Gastroesophageal sphincter (tissue), 4 donors: ENCODE measurements around the gene TMCO4. TPM values are rescaled to one million over a fixed set of nuclear protein-coding genes. Genes with fewer than 3 reads are reported as not detected.

ENCODE experiments used
- ATAC-seq: fragments of 150-250 bp; one replicate; pipeline ENCODE4 v1.9.1; 2016; ENCODE audit warnings: mild to moderate bottlenecking, moderate library complexity
- H3K27ac ChIP-seq, 4 donors: fragments of 200-600 bp; sonication (generic) in 3 of 4; 1 replicate in 3 of 4; 2 replicates in 1 of 4; pipeline ENCODE4 v1.5.1; 2016 to 2019
- H3K27me3 ChIP-seq: fragments of 200-600 bp; sonication (generic); one replicate; pipeline ENCODE4 v1.5.1; 2019
- H3K36me3 ChIP-seq, 2 donors: fragments of 200-600 bp; sonication (generic); one replicate each; pipeline ENCODE4 v1.5.1; 2019; ENCODE audit warnings: control low read depth in 1 of 2
- H3K4me1 ChIP-seq, 3 donors: fragments of 200-600 bp; sonication (generic); 1 replicate in 2 of 3; 2 replicates in 1 of 3; pipeline ENCODE4 v1.5.1; 2016 to 2019; ENCODE audit warnings: control low read depth in 2 of 3
- H3K4me3 ChIP-seq, 2 donors: fragments of 200-600 bp; sonication (generic); one replicate each; pipeline ENCODE4 v1.5.1; 2019; ENCODE audit warnings: mild to moderate bottlenecking in 1 of 2, moderate library complexity in 1 of 2
- H3K9me3 ChIP-seq, 3 donors: fragments of 200-600 bp; sonication (generic); one replicate each; pipeline ENCODE4 v1.5.1; 2017 to 2019; ENCODE audit warnings: control low read depth in 2 of 3
- CTCF ChIP-seq, 4 experiments: fragments of 200-600 bp in 2 of 4; fragments of 450-650 bp in 2 of 4; sonication (generic) in 1 of 4; IDR thresholded peaks; one replicate each; pipeline ENCODE4 v1.5.1; 2017 to 2019; ENCODE audit warnings: antibody characterized with exemption in 4 of 4, mild to moderate bottlenecking in 2 of 4, moderate library complexity in 2 of 4
- EP300 ChIP-seq: sonication (generic); formaldehyde crosslinking; IDR thresholded peaks from one replicate; pipeline ENCODE4 v1.6.1; 2017; ENCODE audit warnings: antibody characterized with exemption, mild to moderate bottlenecking
- POLR2A ChIP-seq, 2 donors: fragments of 450-650 bp; IDR thresholded peaks; one replicate each; pipeline ENCODE4 v1.6.1; 2017; ENCODE audit warnings: antibody characterized with exemption in 2 of 2, mild to moderate bottlenecking in 2 of 2, moderate library complexity in 1 of 2
- POLR2AphosphoS5 ChIP-seq: sonication (generic); formaldehyde crosslinking; IDR thresholded peaks from one replicate; pipeline ENCODE4 v1.6.1; 2017; ENCODE audit warnings: antibody characterized with exemption
- WGBS, 2 donors: methylation state at CpG; one replicate each; pipeline ENCODE4 v1.1.5; 2018; ENCODE audit warnings: low coverage in 1 of 2; 5-methylcytosine and 5-hydroxymethylcytosine counted together
- total RNA-seq, 4 donors: library from RNA; depleted of rRNA; stranded (reverse); fragments of >200 nt; gene quantifications; one replicate each; pipeline ENCODE4 v1.1.0, GENCODE V29; 2016

The TMCO4 gene
- total RNA-seq, 4 donors from 2014 or later: 18.1 to 36.9 (median 24.5) TPM

GRCh38 chr1:19844731-19845495, 45.2 kb upstream of the TMCO4 start:
- Histone ChIP-seq H3K27me3 (peaks cover 18% of the 10 kb centered on the region), H3K4me3 (no peak overlapping the region), H3K9me3 (no peaks in the 10 kb centered on the region), H3K4me1 (no peaks in the 10 kb centered on the region), H3K27ac (no peak overlapping the region), H3K36me3 (no peaks in the 10 kb centered on the region)
- TF ChIP-seq POLR2AphosphoS5 (no peak), POLR2A (IDR thresholded peaks at IDR 0.05) (no peak)
- no peak for ATAC-seq
- 30 to 36% methylated on average over 7 to 11 of the region's 11 CpGs for WGBS, 2 donors

GRCh38 chr1:19840228-19840627, 40.5 kb upstream of the TMCO4 start:
- H3K4me3 ChIP-seq: no peak overlapping the region
- no peaks in the 10 kb centered on the region for H3K36me3 ChIP-seq
- no peaks in the 10 kb centered on the region for H3K4me1 ChIP-seq
- peaks cover 8% of the 10 kb centered on the region for H3K27me3 ChIP-seq
- H3K27ac ChIP-seq: no peak overlapping the region
- TF ChIP-seq POLR2A (IDR thresholded peaks at IDR 0.05) (no peak), CTCF (IDR thresholded peaks at IDR 0.05) (no peak), POLR2AphosphoS5 (no peak), EP300 (no peak)
- H3K9me3 ChIP-seq: no peaks in the 10 kb centered on the region
- ATAC-seq: no peak

GRCh38 chr1:19837866-19838265, 38.1 kb upstream of the TMCO4 start:
- Histone ChIP-seq H3K27ac (no peak overlapping the region), H3K36me3 (no peaks in the 10 kb centered on the region), H3K4me3 (no peak overlapping the region), H3K4me1 (no peaks in the 10 kb centered on the region), H3K27me3 (no peaks in the 10 kb centered on the region), H3K9me3 (no peaks in the 10 kb centered on the region)
- WGBS, 2 donors: 56 to 67% methylated on average over 1 to 2 of the region's 2 CpGs
- TF ChIP-seq EP300: no peak
- no peak for TF ChIP-seq CTCF (IDR thresholded peaks at IDR 0.05)
- TF ChIP-seq POLR2AphosphoS5: no peak
- no peak for TF ChIP-seq POLR2A (IDR thresholded peaks at IDR 0.05)
- ATAC-seq: no peak

- no peaks in the 10 kb centered on the region for H3K4me1 ChIP-seq
- H3K36me3 ChIP-seq: no peaks in the 10 kb centered on the region
- ATAC-seq: no peak
- TF ChIP-seq POLR2AphosphoS5 (no peak), POLR2A (IDR thresholded peaks at IDR 0.05) (no peak), CTCF (IDR thresholded peaks at IDR 0.05) (no peak), EP300 (no peak)
- H3K27me3 ChIP-seq: peaks cover 20% of the 10 kb centered on the region
- H3K27ac ChIP-seq: no peak overlapping the region
- WGBS, 2 donors: 80 to 100% methylated on average over 1 to 4 of the region's 4 CpGs
- H3K4me3 ChIP-seq: no peak overlapping the region
- no peaks in the 10 kb centered on the region for H3K9me3 ChIP-seq
Measured at GRCh38 chr1:19835578-19835977, 35.9 kb upstream of the TMCO4 start.

DNA sequence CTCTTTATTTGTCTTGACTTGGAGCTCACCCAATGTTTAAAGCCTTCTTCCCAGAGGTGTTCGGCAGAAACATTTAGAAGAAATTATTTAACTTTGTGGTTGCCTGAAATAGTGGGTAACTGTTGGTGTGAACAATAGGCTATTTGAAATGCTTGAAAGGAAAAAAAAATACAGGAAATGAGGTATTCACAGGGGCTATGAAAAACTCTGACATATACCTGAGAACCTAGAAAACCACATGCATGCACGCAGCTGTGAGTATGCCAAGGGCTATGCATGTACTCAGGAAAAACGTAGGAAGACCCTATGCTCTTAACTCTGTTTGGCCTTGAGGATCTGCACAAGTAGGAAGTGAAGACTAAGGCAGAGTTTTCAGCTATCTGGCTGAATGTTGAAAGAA, 31.7 kb upstream of the TMCO4 start:
- Histone ChIP-seq H3K9me3 (no peaks in the 10 kb centered on the region), H3K27me3 (peaks cover 31% of the 10 kb centered on the region), H3K36me3 (no peaks in the 10 kb centered on the region), H3K4me1 (no peaks in the 10 kb centered on the region), H3K27ac (no peak overlapping the region), H3K4me3 (no peak overlapping the region)
- no peak for ATAC-seq
- TF ChIP-seq POLR2A (IDR thresholded peaks at IDR 0.05) (no peak), EP300 (no peak), POLR2AphosphoS5 (no peak), CTCF (IDR thresholded peaks at IDR 0.05) (no peak)
- 48 to 93% methylated on average over 2 of the region's 3 CpGs for WGBS, 2 donors
